ENCODE measurements around the gene GPC6.

Gene GPC6

GRCh38 chr13:94312511-94313216 lies 1086.1 kb downstream of the GPC6 start:
- H3K9me2 ChIP-seq (ENCODE audit: low read depth, low read length), result no peaks in the 10 kb centered on the region
- no peak overlapping the region for H3K9ac ChIP-seq (ENCODE audit: low read length)
- H3K4me2 ChIP-seq (ENCODE audit: low read length), result no peak overlapping the region
- H3K4me1 ChIP-seq (ENCODE audit: insufficient read depth, low read length, severe bottlenecking), result no peaks in the 10 kb centered on the region
- no peaks in the 10 kb centered on the region for H3F3A ChIP-seq (ENCODE audit: insufficient read depth, low read length)
- H4K20me1 ChIP-seq (ENCODE audit: insufficient read depth, low read length), result no peaks in the 10 kb centered on the region
- H3K27ac ChIP-seq (ENCODE audit: low read depth, low read length, poor library complexity, severe bottlenecking), result no peak overlapping the region
- TF ChIP-seq CTCF (IDR thresholded peaks at IDR 0.05; ENCODE audit: low read length) (no peak), EZH2 (IDR thresholded peaks at IDR 0.05; ENCODE audit: borderline replicate concordance, low read length) (no peak)
- no peaks in the 10 kb centered on the region for H3K79me2 ChIP-seq (ENCODE audit: insufficient read depth, low read length)
- no peaks in the 10 kb centered on the region for H3K27me3 ChIP-seq (ENCODE audit: insufficient read depth, low read length)
- H3K36me3 ChIP-seq (ENCODE audit: insufficient read depth, low read length), result no peaks in the 10 kb centered on the region
- no peak overlapping the region for H3K4me3 ChIP-seq (ENCODE audit: low read depth, low read length, poor library complexity, severe bottlenecking)
- no peak overlapping the region for H2AFZ ChIP-seq (ENCODE audit: low read length)
- no peaks in the 10 kb centered on the region for H3K9me3 ChIP-seq (ENCODE audit: low read length)

GRCh38 chr13:94313321-94313910 lies 1086.8 kb downstream of the GPC6 start:
- no peak overlapping the region for H2AFZ ChIP-seq (ENCODE audit: low read length)
- no peaks in the 10 kb centered on the region for H3K27me3 ChIP-seq (ENCODE audit: insufficient read depth, low read length)
- H3K4me1 ChIP-seq (ENCODE audit: insufficient read depth, low read length, severe bottlenecking), result no peaks in the 10 kb centered on the region
- H3K79me2 ChIP-seq (ENCODE audit: insufficient read depth, low read length), result no peaks in the 10 kb centered on the region
- H3K4me2 ChIP-seq (ENCODE audit: low read length), result no peak overlapping the region
- H3K4me3 ChIP-seq (ENCODE audit: low read depth, low read length, poor library complexity, severe bottlenecking), result no peak overlapping the region
- H3K9me3 ChIP-seq (ENCODE audit: low read length), result no peaks in the 10 kb centered on the region
- no peaks in the 10 kb centered on the region for H3K9me2 ChIP-seq (ENCODE audit: low read depth, low read length)
- H3F3A ChIP-seq (ENCODE audit: insufficient read depth, low read length), result no peaks in the 10 kb centered on the region
- H4K20me1 ChIP-seq (ENCODE audit: insufficient read depth, low read length), result no peaks in the 10 kb centered on the region
- no peak for TF ChIP-seq CTCF (IDR thresholded peaks at IDR 0.05; ENCODE audit: low read length)
- TF ChIP-seq EZH2 (IDR thresholded peaks at IDR 0.05; ENCODE audit: borderline replicate concordance, low read length), result no peak
- H3K9ac ChIP-seq (ENCODE audit: low read length), result no peak overlapping the region
- no peaks in the 10 kb centered on the region for H3K36me3 ChIP-seq (ENCODE audit: insufficient read depth, low read length)
- no peak overlapping the region for H3K27ac ChIP-seq (ENCODE audit: low read depth, low read length, poor library complexity, severe bottlenecking)

- Histone ChIP-seq H3K9ac (ENCODE audit: low read length) (no peak overlapping the region), H2AFZ (ENCODE audit: low read length) (no peak overlapping the region), H3F3A (ENCODE audit: insufficient read depth, low read length) (no peaks in the 10 kb centered on the region), H3K9me2 (ENCODE audit: low read depth, low read length) (no peaks in the 10 kb centered on the region), H3K4me3 (ENCODE audit: low read depth, low read length, poor library complexity, severe bottlenecking) (no peak overlapping the region), H3K4me1 (ENCODE audit: insufficient read depth, low read length, severe bottlenecking) (no peaks in the 10 kb centered on the region), H3K4me2 (ENCODE audit: low read length) (no peak overlapping the region), H3K27me3 (ENCODE audit: insufficient read depth, low read length) (no peaks in the 10 kb centered on the region), H3K9me3 (ENCODE audit: low read length) (no peaks in the 10 kb centered on the region), H3K36me3 (ENCODE audit: insufficient read depth, low read length) (no peaks in the 10 kb centered on the region), H3K27ac (ENCODE audit: low read depth, low read length, poor library complexity, severe bottlenecking) (no peak overlapping the region), H4K20me1 (ENCODE audit: insufficient read depth, low read length) (no peaks in the 10 kb centered on the region), H3K79me2 (ENCODE audit: insufficient read depth, low read length) (no peaks in the 10 kb centered on the region)
- TF ChIP-seq CTCF (IDR thresholded peaks at IDR 0.05; ENCODE audit: low read length), result no peak
- no peak for TF ChIP-seq EZH2 (IDR thresholded peaks at IDR 0.05; ENCODE audit: borderline replicate concordance, low read length)
Observed at GRCh38 chr13:94313926-94314325, 1087.3 kb downstream of the GPC6 start.

All from OCI-LY1 (cell line).